WTC11 (cell line): ENCODE measurements around the gene PSMD1. TPM values are rescaled to one million over a fixed set of nuclear protein-coding genes. Genes with fewer than 3 reads are reported as not detected.

Source experiments
- ATAC-seq: fragments of 200-7000 bp; cut with Tn5 transposase; 2 replicates; pipeline ENCODE4 v1.10.0; 2021; ENCODE audit warnings: mild to moderate bottlenecking, moderate library complexity
- CTCF ChIA-PET: fragments of 300-600 bp; sonication (Branson Sonifier 250); formaldehyde crosslinking; loops from one replicate; lab custom pipeline; 2021; ENCODE audit warnings: antibody characterized with exemption; lab: Charles Lee
- POLR2A ChIA-PET: fragments of 350-600 bp; sonication (Branson Sonifier 250); formaldehyde crosslinking; loops from one replicate; lab custom pipeline; 2021; ENCODE audit warnings: antibody characterized with exemption; lab: Charles Lee
- DNase-seq: peaks from one replicate; pipeline ENCODE4 v3.0.0; 2021; ENCODE audit warnings: low spot score
- H3K27ac Mint-ChIP-seq: 2 replicates; pipeline ENCODE4 v1.8.0; 2021; ENCODE audit warnings: mixed read lengths
- H3K27me3 Mint-ChIP-seq: 2 replicates; pipeline ENCODE4 v1.8.0; 2021; ENCODE audit warnings: low read depth, mild to moderate bottlenecking, moderate library complexity, mixed read lengths
- H3K36me3 Mint-ChIP-seq: 2 replicates; pipeline ENCODE4 v1.8.0; 2021; ENCODE audit warnings: mixed read lengths
- H3K4me1 Mint-ChIP-seq: 2 replicates; pipeline ENCODE4 v1.8.0; 2022; ENCODE audit warnings: mixed read lengths
- H3K4me3 Mint-ChIP-seq: 2 replicates; pipeline ENCODE4 v1.8.0; 2021; ENCODE audit warnings: mild to moderate bottlenecking, moderate library complexity, mixed read lengths
- H3K9me3 Mint-ChIP-seq: 2 replicates; pipeline ENCODE4 v1.8.0; 2021; ENCODE audit warnings: mixed read lengths
- ATF1 ChIP-seq: sonication (generic); formaldehyde crosslinking; IDR thresholded peaks from 2 replicates; pipeline ENCODE4 v1.8.1; 2023; ENCODE audit warnings: mild to moderate bottlenecking, moderate library complexity, missing genetic modification reagents
- CBFB ChIP-seq: sonication (generic); formaldehyde crosslinking; IDR thresholded peaks from 2 replicates; pipeline ENCODE4 v1.8.1; 2022; ENCODE audit warnings: mild to moderate bottlenecking, low read depth, missing genetic modification reagents
- CDX4 ChIP-seq: fragments of 250-450 bp; sonication (Bioruptor Pico); IDR thresholded peaks from 2 replicates; pipeline ENCODE4 v1.9.0; 2021; ENCODE audit warnings: moderate library complexity, mild to moderate bottlenecking, inconsistent platforms, borderline replicate concordance
- EMX1 ChIP-seq: fragments of 250-450 bp; sonication (Bioruptor Pico); IDR thresholded peaks from 2 replicates; pipeline ENCODE4 v1.8.0; 2021; ENCODE audit warnings: mild to moderate bottlenecking
- FOXJ3 ChIP-seq: sonication (generic); formaldehyde crosslinking; IDR thresholded peaks from 2 replicates; pipeline ENCODE4 v1.9.0; 2021; ENCODE audit warnings: missing genetic modification reagents, mild to moderate bottlenecking, borderline replicate concordance
- FOXP1 ChIP-seq: sonication (generic); formaldehyde crosslinking; IDR thresholded peaks from 2 replicates; pipeline ENCODE4 v1.8.0; 2022; ENCODE audit warnings: missing genetic modification reagents, mild to moderate bottlenecking, moderate library complexity, borderline replicate concordance
- GABPB1 ChIP-seq: sonication (generic); formaldehyde crosslinking; IDR thresholded peaks from 2 replicates; pipeline ENCODE4 v1.8.1; 2023; ENCODE audit warnings: mild to moderate bottlenecking, missing genetic modification reagents
- GRHL2 ChIP-seq: fragments of 250-450 bp; sonication (Bioruptor Pico); IDR thresholded peaks from 2 replicates; pipeline ENCODE4 v1.8.0; 2022; ENCODE audit warnings: mild to moderate bottlenecking, moderate library complexity; ENCODE audit not compliant: insufficient replicate concordance, severe bottlenecking
- GTF2I ChIP-seq: fragments of 250-450 bp; sonication (Bioruptor Pico); conservative IDR thresholded peaks from 2 replicates; pipeline ENCODE4 v1.4.0; 2021; ENCODE audit warnings: mild to moderate bottlenecking
- IRF2 ChIP-seq: sonication (generic); formaldehyde crosslinking; IDR thresholded peaks from 2 replicates; pipeline ENCODE4 v1.8.0; 2022; ENCODE audit warnings: low read depth, missing genetic modification reagents, borderline replicate concordance
- NFATC4 ChIP-seq: fragments of 250-450 bp; sonication (Bioruptor Pico); IDR thresholded peaks from 2 replicates; pipeline ENCODE4 v1.9.0; 2021; ENCODE audit warnings: mild to moderate bottlenecking
- NFE2L1 ChIP-seq: sonication (generic); formaldehyde crosslinking; IDR thresholded peaks from 2 replicates; pipeline ENCODE4 v1.8.1; 2023; ENCODE audit warnings: missing genetic modification reagents
- OVOL2 ChIP-seq: fragments of 250-450 bp; sonication (Bioruptor Pico); IDR thresholded peaks from 2 replicates; pipeline ENCODE4 v1.9.0; 2021; ENCODE audit warnings: mild to moderate bottlenecking, borderline replicate concordance
- ZBTB21 ChIP-seq: sonication (generic); formaldehyde crosslinking; IDR thresholded peaks from 2 replicates; pipeline ENCODE4 v1.8.1; 2023; ENCODE audit warnings: mild to moderate bottlenecking, missing genetic modification reagents, borderline replicate concordance
- ZNF138 ChIP-seq: sonication (generic); formaldehyde crosslinking; conservative IDR thresholded peaks from 2 replicates; pipeline ENCODE4 v1.8.1; 2022; ENCODE audit warnings: mild to moderate bottlenecking, moderate library complexity, missing genetic modification reagents
- ZNF317 ChIP-seq: sonication (generic); formaldehyde crosslinking; IDR thresholded peaks from 2 replicates; pipeline ENCODE4 v1.8.1; 2023; ENCODE audit warnings: low read depth, mild to moderate bottlenecking, moderate library complexity, missing genetic modification reagents, borderline replicate concordance
- ZNF416 ChIP-seq: fragments of 250-450 bp; sonication (Bioruptor Pico); IDR thresholded peaks from 2 replicates; pipeline ENCODE4 v1.9.0; 2021; ENCODE audit warnings: mild to moderate bottlenecking, inconsistent platforms
- total RNA-seq: library from RNA; stranded (reverse); gene quantifications from 3 replicates; pipeline ENCODE4 v1.2.3, GENCODE V29; 2021
- TF ChIP-seq, protein P1 (sequence below): fragments of 250-450 bp; sonication (Bioruptor Pico); conservative IDR thresholded peaks from 2 replicates; pipeline ENCODE4 v1.9.0; 2021; ENCODE audit warnings: mild to moderate bottlenecking
- TF ChIP-seq, protein P2 (sequence below): sonication (generic); formaldehyde crosslinking; IDR thresholded peaks from 2 replicates; pipeline ENCODE4 v1.8.1; 2022; ENCODE audit warnings: mild to moderate bottlenecking, missing genetic modification reagents, moderate library complexity, borderline replicate concordance
- TF ChIP-seq, protein P3 (sequence below): fragments of 250-450 bp; sonication (Bioruptor Pico); IDR thresholded peaks from 2 replicates; pipeline ENCODE4 v1.9.0; 2021; ENCODE audit warnings: mild to moderate bottlenecking

PSMD1 gene
- total RNA-seq, 1 experiment from 2014 or later = 163 TPM

- no peak overlapping the region for H3K27ac Mint-ChIP-seq
- TF ChIP-seq CBFB (no peak), NFE2L1 (CRISPR knock-in tag) (no peak), ZBTB21 (CRISPR knock-in tag) (no peak), OVOL2 (no peak)
- TF ChIP-seq, all 79 proteins: peak for 0
- Mint-ChIP-seq H3K4me1 (peaks cover 23% of the 10 kb centered on the region), H3K9me3 (no peaks in the 10 kb centered on the region), H3K4me3 (no peak overlapping the region), H3K36me3 (no peaks in the 10 kb centered on the region), H3K27me3 (no peaks in the 10 kb centered on the region)
- ChIA-PET CTCF (no interaction called here), POLR2A (no interaction called here)
- ATAC-seq = no peak
- no peak for DNase-seq
These were observed 60.5 kb downstream of the PSMD1 start for GRCh38 chr2:231117148-231117547.

DNA sequence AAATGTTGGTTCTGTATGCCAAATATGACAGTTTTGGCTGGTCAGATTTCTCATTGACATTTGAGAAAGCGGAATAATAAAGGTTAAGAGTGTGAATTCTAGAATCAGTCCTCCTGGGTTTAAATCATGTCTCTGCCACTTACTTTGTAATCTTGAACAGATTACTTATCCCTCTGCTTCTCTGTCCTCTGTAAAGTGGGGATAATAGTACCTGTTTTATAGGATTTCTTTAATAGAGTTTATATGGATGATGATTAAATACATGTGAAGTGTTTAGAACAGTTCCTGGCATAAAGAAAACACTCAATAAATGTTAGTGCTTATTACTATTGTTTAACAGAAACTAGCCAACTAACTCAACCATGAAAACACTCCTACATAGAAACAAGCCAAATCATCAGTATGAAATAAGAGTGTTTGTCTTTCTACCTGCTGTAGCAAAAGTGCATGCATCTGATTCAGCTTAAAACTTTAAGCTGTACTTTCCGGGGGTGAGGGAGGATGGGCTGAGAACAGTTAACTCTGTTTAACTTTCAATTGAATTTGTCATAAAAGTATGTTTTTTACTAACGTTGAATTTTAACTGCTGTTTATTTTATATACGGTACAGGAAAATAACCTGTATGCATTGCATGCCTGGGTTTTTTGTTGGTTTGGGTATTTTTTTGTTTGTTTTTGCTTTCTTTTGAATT, 61.4 kb downstream of the PSMD1 start:
- no peaks in the 10 kb centered on the region for H3K9me3 Mint-ChIP-seq
- ChIA-PET POLR2A (no interaction called here), CTCF (interaction anchor here (1.0 kb wide), 1 partner anchor 14 kb away, joined by 4 read pairs; no protein-coding TSS in a partner anchor)
- DNase-seq (no peak), ATAC-seq (no peak)
- peaks cover 24% of the 10 kb centered on the region for H3K4me1 Mint-ChIP-seq
- H3K27me3 Mint-ChIP-seq = no peaks in the 10 kb centered on the region
- H3K27ac Mint-ChIP-seq = peak overlapping the region; percentile 1; the same call in 1 of the 2 replicates
- H3K36me3 Mint-ChIP-seq = no peaks in the 10 kb centered on the region
- H3K4me3 Mint-ChIP-seq = no peak overlapping the region
- TF ChIP-seq ZNF416 (CRISPR knock-in tag) (no peak), ZNF138 (CRISPR knock-in tag) (no peak), CDX4 (CRISPR knock-in tag) (no peak), EMX1 (CRISPR knock-in tag) (no peak), GABPB1 (no peak), IRF2 (CRISPR knock-in tag) (no peak), ZNF317 (CRISPR knock-in tag) (no peak), GRHL2 (CRISPR knock-in tag) (no peak), FOXP1 (CRISPR knock-in tag) (no peak)
- TF ChIP-seq, protein P1, sequence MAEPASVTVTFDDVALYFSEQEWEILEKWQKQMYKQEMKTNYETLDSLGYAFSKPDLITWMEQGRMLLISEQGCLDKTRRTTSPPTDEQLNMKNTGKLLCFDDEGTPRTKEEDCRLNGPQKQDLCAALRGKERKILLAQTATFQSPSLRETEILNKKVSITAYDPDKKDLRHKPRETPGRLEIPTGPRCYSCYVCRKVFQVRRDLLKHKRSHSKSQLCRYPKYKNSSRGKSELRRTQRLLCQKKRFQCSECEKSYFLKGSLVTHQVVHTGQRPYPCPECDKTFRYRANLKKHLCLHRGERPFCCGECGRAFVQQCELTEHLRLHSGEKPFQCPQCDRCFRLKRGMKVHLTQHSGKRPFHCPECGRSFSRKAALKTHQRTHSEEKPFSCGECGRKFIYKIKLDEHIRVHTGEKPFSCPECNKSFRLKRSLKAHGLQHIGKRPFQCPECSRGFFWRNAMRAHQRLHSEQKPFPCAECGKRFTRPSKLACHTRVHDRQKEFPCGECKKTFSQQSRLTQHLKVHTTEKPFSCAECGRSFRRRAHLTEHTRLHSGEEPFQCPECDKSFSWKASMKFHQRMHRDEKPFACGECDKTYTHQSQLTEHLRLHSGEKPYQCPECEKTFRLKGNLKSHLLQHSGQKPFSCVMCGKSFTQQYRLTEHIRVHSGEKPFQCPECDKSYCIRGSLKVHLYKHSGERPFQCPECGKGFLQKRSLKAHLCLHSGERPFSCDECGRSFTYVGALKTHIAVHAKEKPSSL (CRISPR knock-in tag) = no peak
- TF ChIP-seq, protein P2, sequence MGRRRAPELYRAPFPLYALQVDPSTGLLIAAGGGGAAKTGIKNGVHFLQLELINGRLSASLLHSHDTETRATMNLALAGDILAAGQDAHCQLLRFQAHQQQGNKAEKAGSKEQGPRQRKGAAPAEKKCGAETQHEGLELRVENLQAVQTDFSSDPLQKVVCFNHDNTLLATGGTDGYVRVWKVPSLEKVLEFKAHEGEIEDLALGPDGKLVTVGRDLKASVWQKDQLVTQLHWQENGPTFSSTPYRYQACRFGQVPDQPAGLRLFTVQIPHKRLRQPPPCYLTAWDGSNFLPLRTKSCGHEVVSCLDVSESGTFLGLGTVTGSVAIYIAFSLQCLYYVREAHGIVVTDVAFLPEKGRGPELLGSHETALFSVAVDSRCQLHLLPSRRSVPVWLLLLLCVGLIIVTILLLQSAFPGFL (CRISPR knock-in tag) = no peak

DNA sequence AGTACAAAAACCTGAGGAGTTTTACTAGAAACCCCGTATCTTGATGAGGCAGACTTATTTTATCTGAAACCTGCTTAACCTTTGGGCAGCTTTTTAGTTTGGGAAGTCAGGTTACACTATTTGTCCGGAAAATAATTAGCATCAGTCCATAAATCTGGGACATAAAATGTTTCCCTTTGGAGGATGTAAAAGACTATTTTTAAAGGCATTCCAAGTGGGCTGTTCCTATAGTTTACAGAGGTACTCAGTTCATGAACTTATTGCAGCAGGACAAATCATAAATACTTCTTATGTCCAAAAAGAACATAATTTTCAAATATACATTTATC, 61.9 kb downstream of the PSMD1 start:
- no peak overlapping the region for H3K27ac Mint-ChIP-seq
- TF ChIP-seq FOXJ3 (no peak), GTF2I (no peak), ATF1 (CRISPR knock-in tag) (no peak), ZNF138 (CRISPR knock-in tag) (no peak), NFATC4 (CRISPR knock-in tag) (no peak), OVOL2 (no peak)
- TF ChIP-seq, protein P3, sequence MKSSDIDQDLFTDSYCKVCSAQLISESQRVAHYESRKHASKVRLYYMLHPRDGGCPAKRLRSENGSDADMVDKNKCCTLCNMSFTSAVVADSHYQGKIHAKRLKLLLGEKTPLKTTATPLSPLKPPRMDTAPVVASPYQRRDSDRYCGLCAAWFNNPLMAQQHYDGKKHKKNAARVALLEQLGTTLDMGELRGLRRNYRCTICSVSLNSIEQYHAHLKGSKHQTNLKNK (CRISPR knock-in tag) = no peak
- H3K27me3 Mint-ChIP-seq = no peaks in the 10 kb centered on the region

More for the DNA sequence above, 61.9 kb downstream of the PSMD1 start:
- H3K4me3 Mint-ChIP-seq = no peak overlapping the region
- ChIA-PET POLR2A (no interaction called here), CTCF (interaction anchor here (1.0 kb wide), 1 partner anchor 14 kb away, joined by 4 read pairs; no protein-coding TSS in a partner anchor)
- no peaks in the 10 kb centered on the region for H3K36me3 Mint-ChIP-seq
- no peaks in the 10 kb centered on the region for H3K9me3 Mint-ChIP-seq
- ATAC-seq = no peak
- DNase-seq = no peak
- H3K4me1 Mint-ChIP-seq = peaks cover 29% of the 10 kb centered on the region
